H1 (cell line): Measurements from ENCODE around the gene GLI1. TPM values are rescaled to one million over a fixed set of nuclear protein-coding genes. Genes with fewer than 3 reads are reported as not detected.

Experiments used
- BCL11A ChIP-seq, 2 experiments: IDR thresholded peaks; one replicate each; pipeline ENCODE4 v1.6.1; 2011; ENCODE audit warnings: low read depth in 2 of 2, low read length in 2 of 2, mild to moderate bottlenecking in 2 of 2
- BRCA1 ChIP-seq: IDR thresholded peaks from 2 replicates; pipeline ENCODE4 v1.6.1; 2012; ENCODE audit warnings: low read depth, low read length, improper control_type of control experiment
- EGR1 ChIP-seq: IDR thresholded peaks from 2 replicates; pipeline ENCODE4 v1.6.1; 2011; ENCODE audit warnings: low read depth, low read length, borderline replicate concordance
- EP300 ChIP-seq, 2 experiments: IDR thresholded peaks; 1 replicate in 1 of 2; 2 replicates in 1 of 2; pipeline ENCODE4 v1.6.1; 2011 to 2012; ENCODE audit warnings: low read depth in 2 of 2, low read length in 2 of 2, mild to moderate bottlenecking in 2 of 2, borderline replicate concordance in 1 of 2, inconsistent platforms in 1 of 2, moderate library complexity in 1 of 2
- POLR2A ChIP-seq, 2 experiments: IDR thresholded peaks; 1 replicate in 1 of 2; 2 replicates in 1 of 2; pipeline ENCODE4 v1.6.1; 2011; ENCODE audit warnings: low read depth in 2 of 2, low read length in 2 of 2, mild to moderate bottlenecking in 2 of 2; ENCODE audit errors: control extremely low read depth in 1 of 2
- POLR2AphosphoS5 ChIP-seq: IDR thresholded peaks from 2 replicates; pipeline ENCODE4 v1.6.1; 2011; ENCODE audit warnings: low read depth, low read length
- RNF2 ChIP-seq: fragments of 200-900, 300-1000 bp; sonication (generic); IDR thresholded peaks from 2 replicates; pipeline ENCODE4 v1.7.1; 2016; ENCODE audit warnings: borderline replicate concordance, low read depth, mild to moderate bottlenecking, antibody characterized with exemption, low read length; ENCODE audit not compliant: poor library complexity, severe bottlenecking; ENCODE audit errors: missing control alignments
- TBP ChIP-seq: IDR thresholded peaks from 2 replicates; pipeline ENCODE4 v1.6.1; 2011; ENCODE audit warnings: low read depth, low read length, improper control_type of control experiment
- TEAD4 ChIP-seq: IDR thresholded peaks from 2 replicates; pipeline ENCODE4 v1.6.1; 2012; ENCODE audit warnings: low read depth, low read length, inconsistent platforms, mixed read lengths
- polyA plus RNA-seq, 7 experiments: library from polyadenylated mRNA; depleted of rRNA in 3 of 7; stranded (reverse) in 5 of 7; unstranded in 2 of 7; fragments of >200 nt in 5 of 7; fragments of 200-250 nt in 2 of 7; gene quantifications; 1 replicate in 5 of 7; 2 replicates in 1 of 7; 4 replicates in 1 of 7; pipeline versions ENCODE4 v1.2.1 to v1.2.3, GENCODE V29; 2011 to 2013; ENCODE audit warnings: missing spikeins in 2 of 7, mixed read lengths in 2 of 7
- total RNA-seq: library from RNA; stranded (reverse); fragmentation: NEBNext Ultra II Directional; extraction: Animal tissue kit (Norgen Biotek cat#: 25700); gene quantifications from 2 replicates; pipeline ENCODE4 v1.2.1, GENCODE V29; 2021
- TF ChIP-seq, protein P1 (sequence below): IDR thresholded peaks from 2 replicates; pipeline ENCODE4 v1.6.1; 2012; ENCODE audit warnings: inconsistent platforms
- TF ChIP-seq, protein P2 (sequence below): IDR thresholded peaks from 2 replicates; pipeline ENCODE4 v1.6.1; 2012; ENCODE audit warnings: low read length, inconsistent platforms

The GLI1 gene
- total and polyA plus RNA-seq, 2 of the 8 experiments (the other 6 are each of a cell fraction or from before 2014, with no cell fraction given) = 23.5 to 25.3 TPM

DNA sequence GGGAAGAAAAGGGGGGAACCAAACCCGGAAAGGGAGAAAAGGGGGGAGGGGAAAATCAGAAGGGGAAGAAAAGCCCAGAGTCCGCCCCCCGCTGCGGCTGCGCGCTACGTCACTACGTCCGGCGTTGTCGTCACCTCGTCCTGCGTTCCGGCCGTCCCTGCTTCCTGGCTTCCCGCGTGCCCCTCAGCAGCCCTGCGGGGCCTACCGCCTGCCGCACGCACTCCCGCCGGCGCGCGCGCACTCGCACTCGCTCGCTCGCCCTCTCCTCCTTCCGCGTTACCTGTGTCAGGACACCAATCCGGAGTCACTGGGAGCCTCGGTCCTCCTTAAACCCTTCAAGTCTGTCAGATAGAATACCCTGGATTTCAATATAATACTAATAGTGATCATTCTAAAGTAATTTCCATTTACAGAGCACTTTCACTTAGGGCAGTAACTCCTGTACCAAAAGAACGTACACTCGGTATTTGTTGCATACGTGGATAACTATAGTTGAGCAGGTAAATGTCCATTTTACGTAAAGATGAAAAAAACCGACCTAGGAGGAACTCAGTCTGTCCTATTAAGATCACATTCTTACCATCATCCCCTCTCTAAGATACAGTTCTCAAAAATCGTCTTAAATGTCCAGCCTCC, 28.5 kb upstream of the GLI1 start, which contains the start of gene R3HDM2 (continued):
- TF ChIP-seq TBP = peak; percentile 40; the same call in 1 of the 2 replicates
- no peak for TF ChIP-seq BCL11A (IDR thresholded peaks at IDR 0.05; ENCODE audit: low read depth in 2 of 2, low read length in 2 of 2)
- TF ChIP-seq POLR2AphosphoS5 = peak; percentile 86
- TF ChIP-seq POLR2A (IDR thresholded peaks at IDR 0.05; ENCODE audit: control extremely low read depth in 1 of 2, low read depth in 2 of 2, low read length in 2 of 2) = peak in 1 of 2 experiments; percentile 87; a peak in 2 of 3 replicates
- TF ChIP-seq RNF2 = no peak
- TF ChIP-seq BRCA1 = no peak
- TF ChIP-seq TEAD4 = peak; percentile 74; the same call in 1 of the 2 replicates
- peak in 1 of 2 experiments; percentile 47; a peak in 1 of 3 replicates for TF ChIP-seq EP300 (IDR thresholded peaks at IDR 0.05; ENCODE audit: borderline replicate concordance in 1 of 2, low read depth in 2 of 2, low read length in 2 of 2)
- 0 out of 2 replicates have a peak, but pooled peaks have one; percentile 23 for TF ChIP-seq EGR1
- TF ChIP-seq, protein P1, sequence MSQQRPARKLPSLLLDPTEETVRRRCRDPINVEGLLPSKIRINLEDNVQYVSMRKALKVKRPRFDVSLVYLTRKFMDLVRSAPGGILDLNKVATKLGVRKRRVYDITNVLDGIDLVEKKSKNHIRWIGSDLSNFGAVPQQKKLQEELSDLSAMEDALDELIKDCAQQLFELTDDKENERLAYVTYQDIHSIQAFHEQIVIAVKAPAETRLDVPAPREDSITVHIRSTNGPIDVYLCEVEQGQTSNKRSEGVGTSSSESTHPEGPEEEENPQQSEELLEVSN = peak; percentile 96
- TF ChIP-seq, protein P2, sequence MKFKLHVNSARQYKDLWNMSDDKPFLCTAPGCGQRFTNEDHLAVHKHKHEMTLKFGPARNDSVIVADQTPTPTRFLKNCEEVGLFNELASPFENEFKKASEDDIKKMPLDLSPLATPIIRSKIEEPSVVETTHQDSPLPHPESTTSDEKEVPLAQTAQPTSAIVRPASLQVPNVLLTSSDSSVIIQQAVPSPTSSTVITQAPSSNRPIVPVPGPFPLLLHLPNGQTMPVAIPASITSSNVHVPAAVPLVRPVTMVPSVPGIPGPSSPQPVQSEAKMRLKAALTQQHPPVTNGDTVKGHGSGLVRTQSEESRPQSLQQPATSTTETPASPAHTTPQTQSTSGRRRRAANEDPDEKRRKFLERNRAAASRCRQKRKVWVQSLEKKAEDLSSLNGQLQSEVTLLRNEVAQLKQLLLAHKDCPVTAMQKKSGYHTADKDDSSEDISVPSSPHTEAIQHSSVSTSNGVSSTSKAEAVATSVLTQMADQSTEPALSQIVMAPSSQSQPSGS = peak; percentile 33; the same call in 1 of the 2 replicates
